ENCODE data around the gene SOWAHC. TPM values are rescaled to one million over a fixed set of nuclear protein-coding genes. Genes with fewer than 3 reads are reported as not detected.

Gene SOWAHC
- total and polyA plus RNA-seq, 2 of the 13 experiments (the other 11 are each of a cell fraction or from before 2014, with no cell fraction given): 21.2 to 22.5 TPM

DNA sequence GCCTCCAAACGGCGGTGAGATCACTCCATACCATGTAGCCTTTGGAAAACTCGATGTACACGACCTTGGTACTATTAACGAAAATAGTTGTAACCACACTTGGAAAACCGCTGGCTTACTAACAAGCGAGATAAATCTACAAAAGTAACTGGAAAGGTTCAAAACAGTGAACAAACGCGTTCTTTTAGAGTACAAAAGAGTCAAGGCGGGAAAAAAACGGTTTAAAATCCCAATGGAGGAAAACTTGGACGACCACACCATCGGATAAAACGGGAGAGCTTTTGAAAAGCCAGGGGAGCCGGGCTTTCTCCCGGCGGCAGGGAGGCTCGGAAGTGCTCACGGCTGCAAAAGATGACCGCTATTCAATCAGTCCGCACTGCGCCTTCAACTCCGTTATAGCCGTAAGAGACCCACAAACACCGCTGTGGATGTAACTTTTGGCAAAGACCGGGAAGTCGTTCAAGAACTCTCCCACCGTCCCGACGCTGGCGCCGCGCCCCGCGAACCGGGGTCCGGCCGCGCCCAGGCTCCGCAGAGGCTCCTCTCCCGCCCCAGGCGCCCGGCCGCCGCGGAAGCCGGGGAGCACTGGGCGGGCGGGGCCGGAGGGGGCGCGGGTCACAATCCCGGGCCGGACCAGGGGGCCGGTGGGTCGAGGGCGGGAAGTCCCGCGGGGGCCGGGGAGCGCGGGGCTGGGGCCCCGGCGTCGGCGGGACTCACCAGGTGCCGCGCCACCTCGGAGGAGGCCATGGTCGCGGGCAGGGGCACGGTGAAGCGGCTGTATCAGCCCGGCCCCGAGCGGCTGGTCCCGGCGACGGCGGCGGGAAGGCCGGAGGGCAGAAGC lies 863 bp upstream of the SOWAHC start (continued):
- TF ChIP-seq, protein P1, sequence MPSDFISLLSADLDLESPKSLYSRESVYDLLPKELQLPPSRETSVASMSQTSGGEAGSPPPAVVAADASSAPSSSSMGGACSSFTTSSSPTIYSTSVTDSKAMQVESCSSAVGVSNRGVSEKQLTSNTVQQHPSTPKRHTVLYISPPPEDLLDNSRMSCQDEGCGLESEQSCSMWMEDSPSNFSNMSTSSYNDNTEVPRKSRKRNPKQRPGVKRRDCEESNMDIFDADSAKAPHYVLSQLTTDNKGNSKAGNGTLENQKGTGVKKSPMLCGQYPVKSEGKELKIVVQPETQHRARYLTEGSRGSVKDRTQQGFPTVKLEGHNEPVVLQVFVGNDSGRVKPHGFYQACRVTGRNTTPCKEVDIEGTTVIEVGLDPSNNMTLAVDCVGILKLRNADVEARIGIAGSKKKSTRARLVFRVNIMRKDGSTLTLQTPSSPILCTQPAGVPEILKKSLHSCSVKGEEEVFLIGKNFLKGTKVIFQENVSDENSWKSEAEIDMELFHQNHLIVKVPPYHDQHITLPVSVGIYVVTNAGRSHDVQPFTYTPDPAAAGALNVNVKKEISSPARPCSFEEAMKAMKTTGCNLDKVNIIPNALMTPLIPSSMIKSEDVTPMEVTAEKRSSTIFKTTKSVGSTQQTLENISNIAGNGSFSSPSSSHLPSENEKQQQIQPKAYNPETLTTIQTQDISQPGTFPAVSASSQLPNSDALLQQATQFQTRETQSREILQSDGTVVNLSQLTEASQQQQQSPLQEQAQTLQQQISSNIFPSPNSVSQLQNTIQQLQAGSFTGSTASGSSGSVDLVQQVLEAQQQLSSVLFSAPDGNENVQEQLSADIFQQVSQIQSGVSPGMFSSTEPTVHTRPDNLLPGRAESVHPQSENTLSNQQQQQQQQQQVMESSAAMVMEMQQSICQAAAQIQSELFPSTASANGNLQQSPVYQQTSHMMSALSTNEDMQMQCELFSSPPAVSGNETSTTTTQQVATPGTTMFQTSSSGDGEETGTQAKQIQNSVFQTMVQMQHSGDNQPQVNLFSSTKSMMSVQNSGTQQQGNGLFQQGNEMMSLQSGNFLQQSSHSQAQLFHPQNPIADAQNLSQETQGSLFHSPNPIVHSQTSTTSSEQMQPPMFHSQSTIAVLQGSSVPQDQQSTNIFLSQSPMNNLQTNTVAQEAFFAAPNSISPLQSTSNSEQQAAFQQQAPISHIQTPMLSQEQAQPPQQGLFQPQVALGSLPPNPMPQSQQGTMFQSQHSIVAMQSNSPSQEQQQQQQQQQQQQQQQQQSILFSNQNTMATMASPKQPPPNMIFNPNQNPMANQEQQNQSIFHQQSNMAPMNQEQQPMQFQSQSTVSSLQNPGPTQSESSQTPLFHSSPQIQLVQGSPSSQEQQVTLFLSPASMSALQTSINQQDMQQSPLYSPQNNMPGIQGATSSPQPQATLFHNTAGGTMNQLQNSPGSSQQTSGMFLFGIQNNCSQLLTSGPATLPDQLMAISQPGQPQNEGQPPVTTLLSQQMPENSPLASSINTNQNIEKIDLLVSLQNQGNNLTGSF (CRISPR knock-in tag; IDR thresholded peaks at IDR 0.05): 0 out of 2 replicates have a peak, but pooled peaks have one; percentile 47
- TF ChIP-seq, protein P2, sequence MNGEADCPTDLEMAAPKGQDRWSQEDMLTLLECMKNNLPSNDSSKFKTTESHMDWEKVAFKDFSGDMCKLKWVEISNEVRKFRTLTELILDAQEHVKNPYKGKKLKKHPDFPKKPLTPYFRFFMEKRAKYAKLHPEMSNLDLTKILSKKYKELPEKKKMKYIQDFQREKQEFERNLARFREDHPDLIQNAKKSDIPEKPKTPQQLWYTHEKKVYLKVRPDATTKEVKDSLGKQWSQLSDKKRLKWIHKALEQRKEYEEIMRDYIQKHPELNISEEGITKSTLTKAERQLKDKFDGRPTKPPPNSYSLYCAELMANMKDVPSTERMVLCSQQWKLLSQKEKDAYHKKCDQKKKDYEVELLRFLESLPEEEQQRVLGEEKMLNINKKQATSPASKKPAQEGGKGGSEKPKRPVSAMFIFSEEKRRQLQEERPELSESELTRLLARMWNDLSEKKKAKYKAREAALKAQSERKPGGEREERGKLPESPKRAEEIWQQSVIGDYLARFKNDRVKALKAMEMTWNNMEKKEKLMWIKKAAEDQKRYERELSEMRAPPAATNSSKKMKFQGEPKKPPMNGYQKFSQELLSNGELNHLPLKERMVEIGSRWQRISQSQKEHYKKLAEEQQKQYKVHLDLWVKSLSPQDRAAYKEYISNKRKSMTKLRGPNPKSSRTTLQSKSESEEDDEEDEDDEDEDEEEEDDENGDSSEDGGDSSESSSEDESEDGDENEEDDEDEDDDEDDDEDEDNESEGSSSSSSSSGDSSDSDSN (CRISPR knock-in tag; IDR thresholded peaks at IDR 0.05): peak; percentile 79; the same call in 1 of the 2 replicates
- TF ChIP-seq ZFP82 (CRISPR knock-in tag; IDR thresholded peaks at IDR 0.05; ENCODE audit: borderline replicate concordance) (peak; percentile 14; the same call in 1 of the 2 replicates), ZFYVE20 (CRISPR knock-in tag; IDR thresholded peaks at IDR 0.05; ENCODE audit: borderline replicate concordance, low read depth) (no peak), ETV5 (CRISPR knock-in tag; IDR thresholded peaks at IDR 0.05; ENCODE audit: borderline replicate concordance) (no peak; the same call in 1 of the 2 replicates), TP53 (CRISPR knock-in tag; conservative IDR thresholded peaks at IDR 0.05) (no peak), ARHGAP35 (CRISPR knock-in tag; IDR thresholded peaks at IDR 0.05; ENCODE audit: borderline replicate concordance) (0 out of 2 replicates have a peak, but pooled peaks have one; percentile 7), AKAP8 (CRISPR knock-in tag; IDR thresholded peaks at IDR 0.05) (no peak), ZNF562 (CRISPR knock-in tag; IDR thresholded peaks at IDR 0.05; ENCODE audit: borderline replicate concordance) (0 out of 2 replicates have a peak, but pooled peaks have one; percentile 4), ZNF839 (CRISPR knock-in tag; IDR thresholded peaks at IDR 0.05; ENCODE audit: borderline replicate concordance) (0 out of 2 replicates have a peak, but pooled peaks have one; percentile 10), NR3C1 (CRISPR knock-in tag; IDR thresholded peaks at IDR 0.05) (no peak), HOXA3 (CRISPR knock-in tag; IDR thresholded peaks at IDR 0.05) (no peak), TOPORS (CRISPR knock-in tag; IDR thresholded peaks at IDR 0.05) (no peak)
- TF ChIP-seq, protein P3, sequence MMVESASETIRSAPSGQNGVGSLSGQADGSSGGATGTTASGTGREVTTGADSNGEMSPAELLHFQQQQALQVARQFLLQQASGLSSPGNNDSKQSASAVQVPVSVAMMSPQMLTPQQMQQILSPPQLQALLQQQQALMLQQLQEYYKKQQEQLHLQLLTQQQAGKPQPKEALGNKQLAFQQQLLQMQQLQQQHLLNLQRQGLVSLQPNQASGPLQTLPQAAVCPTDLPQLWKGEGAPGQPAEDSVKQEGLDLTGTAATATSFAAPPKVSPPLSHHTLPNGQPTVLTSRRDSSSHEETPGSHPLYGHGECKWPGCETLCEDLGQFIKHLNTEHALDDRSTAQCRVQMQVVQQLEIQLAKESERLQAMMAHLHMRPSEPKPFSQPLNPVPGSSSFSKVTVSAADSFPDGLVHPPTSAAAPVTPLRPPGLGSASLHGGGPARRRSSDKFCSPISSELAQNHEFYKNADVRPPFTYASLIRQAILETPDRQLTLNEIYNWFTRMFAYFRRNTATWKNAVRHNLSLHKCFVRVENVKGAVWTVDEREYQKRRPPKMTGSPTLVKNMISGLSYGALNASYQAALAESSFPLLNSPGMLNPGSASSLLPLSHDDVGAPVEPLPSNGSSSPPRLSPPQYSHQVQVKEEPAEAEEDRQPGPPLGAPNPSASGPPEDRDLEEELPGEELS (CRISPR knock-in tag; IDR thresholded peaks at IDR 0.05): no peak
- TF ChIP-seq, protein P4, sequence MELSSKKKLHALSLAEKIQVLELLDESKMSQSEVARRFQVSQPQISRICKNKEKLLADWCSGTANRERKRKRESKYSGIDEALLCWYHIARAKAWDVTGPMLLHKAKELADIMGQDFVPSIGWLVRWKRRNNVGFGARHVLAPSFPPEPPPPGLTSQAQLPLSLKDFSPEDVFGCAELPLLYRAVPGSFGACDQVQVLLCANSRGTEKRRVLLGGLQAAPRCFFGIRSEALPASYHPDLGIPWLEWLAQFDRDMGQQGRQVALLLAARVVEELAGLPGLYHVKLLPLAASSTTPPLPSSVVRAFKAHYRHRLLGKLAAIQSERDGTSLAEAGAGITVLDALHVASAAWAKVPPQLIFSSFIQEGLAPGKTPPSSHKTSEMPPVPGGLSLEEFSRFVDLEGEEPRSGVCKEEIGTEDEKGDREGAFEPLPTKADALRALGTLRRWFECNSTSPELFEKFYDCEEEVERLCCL (CRISPR knock-in tag; IDR thresholded peaks at IDR 0.05; ENCODE audit: borderline replicate concordance): no peak
- TF ChIP-seq, protein P5, sequence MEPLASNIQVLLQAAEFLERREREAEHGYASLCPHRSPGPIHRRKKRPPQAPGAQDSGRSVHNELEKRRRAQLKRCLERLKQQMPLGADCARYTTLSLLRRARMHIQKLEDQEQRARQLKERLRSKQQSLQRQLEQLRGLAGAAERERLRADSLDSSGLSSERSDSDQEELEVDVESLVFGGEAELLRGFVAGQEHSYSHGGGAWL (CRISPR knock-in tag; IDR thresholded peaks at IDR 0.05): 0 out of 2 replicates have a peak, but pooled peaks have one; percentile 4
